ENCODE results near the gene PRCD. TPM values are rescaled to one million over a fixed set of nuclear protein-coding genes. Genes with fewer than 3 reads are reported as not detected.
"Not testable (repeated sequence)": the region's sequence is repeated elsewhere in the genome, so short reads cannot be mapped to it uniquely, and the experiment has no call there.

The PRCD gene
- total and polyA plus RNA-seq, 5 experiments from 2014 or later, result 4.0 to 11.4 (median 5.3) TPM

GRCh38 chr17:76562734-76563148, 22.9 kb downstream of the PRCD start:
- no peaks in the 10 kb centered on the region for H3K27me3 Mint-ChIP-seq
- ATAC-seq (no peak), DNase-seq (no peak)
- H3K36me3 Mint-ChIP-seq, result peaks cover 0 to 69% (median 18%) of the 10 kb centered on the region in 3 donors
- peaks cover 32 to 76% (median 72%) of the 10 kb centered on the region in 4 donors for H3K4me1 Mint-ChIP-seq
- H3K27ac Mint-ChIP-seq, result peak overlapping the region in 7 of 10 donors; percentile 11 to 79 (median 63)
- peak overlapping the region in 3 of 10 donors; percentile 9 to 72 (median 52) for H3K4me3 Mint-ChIP-seq
- POLR2A ChIA-PET, result no interaction called here
- H3K9me3 Mint-ChIP-seq, result no peaks in the 10 kb centered on the region

DNA sequence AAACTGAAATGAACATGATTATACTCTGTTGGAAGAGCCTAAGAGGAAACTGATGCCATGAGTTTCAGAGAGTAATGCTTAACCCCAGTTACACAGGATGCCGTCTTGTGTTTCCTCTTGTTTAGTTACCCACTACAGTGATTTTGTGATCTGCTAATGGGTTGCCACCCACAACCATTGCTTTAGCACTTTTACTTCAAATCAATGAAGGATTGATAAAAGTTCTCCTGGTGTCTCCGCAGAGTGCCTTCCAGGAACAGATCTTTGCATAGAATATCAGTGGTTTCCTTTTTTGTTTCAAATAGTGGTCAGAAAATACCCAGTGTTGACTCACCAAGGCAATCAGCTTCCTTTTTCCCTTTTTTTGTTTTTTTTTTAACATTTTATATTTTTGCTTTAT, 23.5 kb downstream of the PRCD start:
- Mint-ChIP-seq H3K4me1 (peaks cover 30 to 76% (median 73%) of the 10 kb centered on the region in 4 donors), H3K36me3 (peaks cover 0 to 69% (median 18%) of the 10 kb centered on the region in 3 donors)

DNA sequence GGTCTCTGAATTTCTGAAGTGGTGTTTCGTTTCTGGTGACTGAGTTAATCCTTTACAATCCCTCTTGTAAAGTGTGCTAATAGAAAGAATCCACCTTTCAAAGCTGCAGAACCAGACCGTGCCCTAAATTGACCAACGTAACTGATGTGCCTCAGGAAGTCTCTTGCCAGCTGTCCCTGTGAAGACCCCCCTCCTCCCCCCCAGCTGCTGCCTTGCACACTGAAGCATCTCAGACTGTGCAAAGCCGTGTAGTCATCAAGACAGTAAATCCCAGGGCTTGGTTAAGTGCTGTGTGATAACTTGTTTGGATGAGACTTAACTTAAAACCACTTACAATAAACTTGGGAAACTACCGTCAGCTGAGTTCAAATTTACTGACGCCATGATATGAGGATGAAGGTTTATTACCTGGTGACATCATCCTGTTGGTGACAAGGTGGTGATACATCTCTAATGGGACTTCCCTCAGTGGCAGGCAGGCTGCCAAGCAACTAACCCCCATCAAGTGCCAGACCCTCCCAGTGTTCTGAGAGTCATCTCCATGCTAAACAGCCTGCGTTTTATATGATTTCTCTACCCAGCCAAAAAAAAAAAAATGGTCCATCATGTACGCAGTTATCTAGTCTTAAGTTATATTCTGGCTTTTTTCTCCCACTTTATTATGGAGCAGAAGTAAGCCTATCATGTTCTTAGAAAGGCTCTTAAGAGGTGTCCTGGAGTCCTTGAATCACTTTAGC, 25.3 kb downstream of the PRCD start:
- H3K36me3 Mint-ChIP-seq, result peaks cover 0 to 63% (median 18%) of the 10 kb centered on the region in 3 donors
- not testable (repeated sequence) for H3K9me3 Mint-ChIP-seq
- ATAC-seq, result peak in 1 of 2 donors; percentile 67

More for the DNA sequence above, 23.5 kb downstream of the PRCD start:
- Mint-ChIP-seq H3K4me3 (peak overlapping the region in 1 of 10 donors; percentile 36), H3K27ac (peak overlapping the region in 5 of 10 donors; percentile 52 to 79 (median 58))
- H3K9me3 Mint-ChIP-seq, POLR2A ChIA-PET, ATAC-seq, DNase-seq, H3K27me3 Mint-ChIP-seq: not testable (repeated sequence)

GRCh38 chr17:76565728-76566612, 26.1 kb downstream of the PRCD start:
- peak overlapping the region in 8 of 10 donors; percentile 32 to 83 (median 66) for H3K27ac Mint-ChIP-seq
- POLR2A ChIA-PET, result interaction anchor here (1.2 kb wide), 1 partner anchor 8 kb away, joined by 5 read pairs; no protein-coding TSS in a partner anchor
- H3K4me1 Mint-ChIP-seq, result peaks cover 26 to 58% (median 54%) of the 10 kb centered on the region in 4 donors
- H3K9me3 Mint-ChIP-seq, result no peaks in the 10 kb centered on the region
- ATAC-seq (no peak), DNase-seq (no peak)
- no peak overlapping the region for H3K4me3 Mint-ChIP-seq
- H3K27me3 Mint-ChIP-seq, result peaks cover 0 to 3% (median 0%) of the 10 kb centered on the region in 5 donors
- H3K36me3 Mint-ChIP-seq, result peaks cover 0 to 55% (median 18%) of the 10 kb centered on the region in 3 donors

More for the DNA sequence above, 25.3 kb downstream of the PRCD start:
- H3K4me1 Mint-ChIP-seq, result peaks cover 26 to 65% (median 61%) of the 10 kb centered on the region in 4 donors
- POLR2A ChIA-PET, H3K27me3 Mint-ChIP-seq, H3K4me3 Mint-ChIP-seq, DNase-seq: not testable (repeated sequence)
- H3K27ac Mint-ChIP-seq, result peak overlapping the region in 8 of 10 donors; percentile 22 to 83 (median 70)

DNA sequence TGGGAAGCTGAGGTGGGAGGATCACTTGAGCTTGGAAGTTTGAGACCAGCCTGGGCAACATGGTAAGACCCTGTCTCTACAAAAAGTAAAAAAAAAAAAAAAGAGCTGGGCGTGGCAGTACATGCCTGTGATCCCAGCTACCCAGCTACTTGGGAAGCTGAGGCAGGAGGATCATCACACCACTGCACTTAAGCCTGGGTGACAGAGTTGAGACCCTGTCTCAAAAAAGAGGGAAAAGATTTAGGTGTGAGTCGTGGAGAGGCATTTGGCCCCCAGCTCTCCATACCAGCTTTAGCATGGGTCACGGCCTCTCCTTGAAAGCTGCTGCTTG, 26.7 kb downstream of the PRCD start:
- ATAC-seq, result no peak
- H3K4me1 Mint-ChIP-seq, result peaks cover 25 to 51% (median 48%) of the 10 kb centered on the region in 4 donors
- no peak overlapping the region for H3K4me3 Mint-ChIP-seq
- no peak for DNase-seq
- peaks cover 0 to 3% (median 0%) of the 10 kb centered on the region in 5 donors for H3K27me3 Mint-ChIP-seq
- POLR2A ChIA-PET, result interaction anchor here (1.2 kb wide), 1 partner anchor 9 kb away, joined by 5 read pairs; no protein-coding TSS in a partner anchor
- H3K9me3 Mint-ChIP-seq, result no peaks in the 10 kb centered on the region
- peaks cover 0 to 49% (median 17%) of the 10 kb centered on the region in 3 donors for H3K36me3 Mint-ChIP-seq
- peak overlapping the region in 6 of 10 donors; percentile 16 to 83 (median 56) for H3K27ac Mint-ChIP-seq

GRCh38 chr17:76566988-76567431, 27.2 kb downstream of the PRCD start:
- Mint-ChIP-seq H3K4me3 (peak overlapping the region in 2 of 10 donors; percentile 20 to 54), H3K27me3 (peaks cover 0 to 3% (median 0%) of the 10 kb centered on the region in 5 donors), H3K9me3 (no peaks in the 10 kb centered on the region), H3K27ac (peak overlapping the region; percentile 16 to 86 (median 71)), H3K36me3 (peaks cover 0 to 45% (median 13%) of the 10 kb centered on the region in 3 donors), H3K4me1 (peaks cover 23 to 47% (median 44%) of the 10 kb centered on the region in 4 donors)
- ATAC-seq (no peak), DNase-seq (no peak)
- POLR2A ChIA-PET, result interaction anchor here (0.8 to 1.8 kb wide), 5 partner anchors 9 to 27 kb away, joined by 3 to 5 read pairs (median 5); partner anchors contain the start of gene PRCD

DNA sequence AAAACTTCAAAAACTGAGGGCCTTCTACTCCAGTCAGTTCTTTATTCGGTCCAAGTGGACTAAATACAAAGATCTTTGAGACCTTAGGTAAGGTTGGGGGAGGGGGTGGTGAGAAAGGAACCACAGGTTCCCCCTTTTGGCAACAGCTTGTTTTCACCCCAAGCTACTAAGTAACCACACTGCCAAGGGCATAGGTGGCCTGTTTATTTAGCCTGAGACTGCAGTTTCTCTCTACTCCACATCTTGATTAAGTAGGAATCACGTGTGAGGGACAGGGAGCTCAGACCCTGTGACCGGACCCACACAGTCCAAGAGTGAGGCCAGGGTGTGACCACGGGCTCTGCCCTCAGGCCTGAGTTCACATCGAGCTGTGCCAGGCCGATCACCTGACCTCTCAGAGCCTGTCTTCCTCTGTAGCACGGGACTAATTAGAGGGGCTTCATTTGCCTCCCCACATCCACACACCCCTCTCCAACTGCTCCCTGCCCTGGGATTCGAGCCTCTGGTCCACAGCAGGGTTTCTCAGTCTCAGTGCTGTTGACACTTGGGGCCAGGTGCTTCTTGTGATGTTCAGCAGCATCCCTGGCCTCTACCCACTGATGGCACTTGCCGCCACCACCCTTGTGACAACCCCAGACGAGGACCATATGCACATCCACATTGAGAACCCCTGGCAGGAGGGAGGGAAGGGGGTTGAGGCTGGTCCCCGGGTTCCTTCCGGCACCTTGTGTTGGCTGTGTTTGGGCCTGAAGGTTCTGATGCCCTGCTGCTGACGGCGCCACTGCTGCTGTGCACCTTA, 28.0 kb downstream of the PRCD start:
- peak overlapping the region in 5 of 10 donors; percentile 40 to 64 (median 41) for H3K4me3 Mint-ChIP-seq

GRCh38 chr17:76568811-76569221, 29.0 kb downstream of the PRCD start:
- Mint-ChIP-seq H3K36me3 (peaks cover 0 to 32% (median 13%) of the 10 kb centered on the region in 3 donors), H3K4me3 (peak overlapping the region in 5 of 10 donors; percentile 34 to 64 (median 41)), H3K27ac (peak overlapping the region in 3 of 10 donors; percentile 4 to 73 (median 19)), H3K4me1 (peaks cover 20 to 39% (median 35%) of the 10 kb centered on the region in 4 donors), H3K9me3 (no peaks in the 10 kb centered on the region), H3K27me3 (peaks cover 0 to 3% (median 0%) of the 10 kb centered on the region in 5 donors)
- ATAC-seq (peak in 1 of 2 donors; percentile 19), DNase-seq (no peak)
- POLR2A ChIA-PET, result interaction anchor here (0.6 to 1.8 kb wide), 2 partner anchors 12 to 282 kb away, joined by 3 to 5 read pairs; no protein-coding TSS in a partner anchor

More for the DNA sequence above, 28.0 kb downstream of the PRCD start:
- H3K9me3 Mint-ChIP-seq, result no peaks in the 10 kb centered on the region
- peak overlapping the region; percentile 37 to 82 (median 70) for H3K27ac Mint-ChIP-seq
- peaks cover 0 to 39% (median 13%) of the 10 kb centered on the region in 3 donors for H3K36me3 Mint-ChIP-seq
- POLR2A ChIA-PET, result interaction anchor here (0.6 to 1.8 kb wide), 5 partner anchors 10 to 530 kb away, joined by 3 to 5 read pairs (median 5); partner anchors contain the start of gene PRCD
- DNase-seq (peak in 2 of 10 donors; percentile 17 to 19), ATAC-seq (peak; percentile 46 to 65)
- peaks cover 0 to 3% (median 0%) of the 10 kb centered on the region in 5 donors for H3K27me3 Mint-ChIP-seq
- H3K4me1 Mint-ChIP-seq, result peaks cover 22 to 43% (median 40%) of the 10 kb centered on the region in 4 donors

- Mint-ChIP-seq H3K27me3 (peaks cover 0 to 3% (median 0%) of the 10 kb centered on the region in 5 donors), H3K4me3 (no peak overlapping the region), H3K27ac (no peak overlapping the region), H3K4me1 (peaks cover 20 to 39% (median 34%) of the 10 kb centered on the region in 4 donors), H3K9me3 (no peaks in the 10 kb centered on the region), H3K36me3 (peaks cover 0 to 23% (median 13%) of the 10 kb centered on the region in 3 donors)
- no peak for DNase-seq
- POLR2A ChIA-PET, result no interaction called here
- ATAC-seq, result no peak
Measured at GRCh38 chr17:76569607-76570279, 29.9 kb downstream of the PRCD start.

DNA sequence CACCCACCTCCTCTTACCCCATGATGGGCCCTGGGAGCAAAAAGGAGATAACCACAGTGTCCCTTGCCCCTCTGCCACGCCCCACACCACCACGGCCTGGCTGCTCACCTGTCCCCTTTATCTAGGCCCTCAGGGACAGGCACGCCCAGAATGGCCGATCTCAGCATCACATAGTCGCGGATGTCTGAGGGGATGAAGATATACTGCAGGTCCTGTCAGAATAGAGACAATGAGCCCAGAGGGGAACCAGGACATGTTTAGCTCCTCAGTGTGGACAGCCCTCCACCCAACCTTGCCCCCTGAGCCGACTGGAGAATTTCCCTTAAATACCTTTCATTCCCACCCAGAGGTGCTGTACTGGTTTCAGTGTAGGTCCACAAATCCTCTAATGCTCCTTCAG, 30.6 kb downstream of the PRCD start:
- ATAC-seq (no peak), DNase-seq (no peak)
- POLR2A ChIA-PET, result interaction anchor here (1.5 kb wide), 1 partner anchor 13 kb away, joined by 5 read pairs; no protein-coding TSS in a partner anchor
- Mint-ChIP-seq H3K36me3 (peaks cover 0 to 16% (median 8%) of the 10 kb centered on the region in 3 donors), H3K27me3 (peaks cover 0 to 3% (median 0%) of the 10 kb centered on the region in 5 donors), H3K4me1 (peaks cover 19 to 37% (median 29%) of the 10 kb centered on the region in 4 donors), H3K27ac (no peak overlapping the region), H3K9me3 (no peaks in the 10 kb centered on the region), H3K4me3 (no peak overlapping the region)
